ENCODE results near the gene OR7C2. TPM values are rescaled to one million over a fixed set of nuclear protein-coding genes. Genes with fewer than 3 reads are reported as not detected.

Gene OR7C2
- not detected for total RNA-seq
- polyA plus RNA-seq = not detected
- long read RNA-seq, donor 1 = 0 reads
- long read RNA-seq, donor 2 = 0 reads
- long read RNA-seq, donor 3 = 0 reads

DNA sequence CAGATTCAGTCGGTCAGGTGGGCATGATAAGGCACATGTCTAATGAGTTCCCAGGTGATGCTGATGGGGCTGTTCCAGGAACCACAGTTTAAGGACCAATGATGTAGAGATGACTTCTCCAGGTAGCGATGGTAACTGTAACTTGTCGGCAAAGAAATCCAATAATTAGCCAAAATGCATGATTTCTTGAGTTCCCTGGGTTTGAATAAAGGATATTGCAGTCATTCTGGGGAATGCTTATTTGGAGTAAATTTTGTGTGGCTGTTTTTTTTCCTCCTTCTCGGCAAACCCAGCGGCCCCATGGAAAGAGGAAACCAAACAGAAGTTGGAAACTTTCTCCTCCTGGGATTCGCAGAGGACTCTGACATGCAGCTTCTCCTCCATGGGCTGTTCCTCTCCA, at the start of gene OR7C2:
Gene OR7C2 (plus strand): TSS at position 301 of the 400 bp plus-strand sequence. CDS start 0 bp downstream, at position 301.
- no peaks in the 10 kb centered on the region for H3K9me3 ChIP-seq
- no peaks in the 10 kb centered on the region for H3K27me3 ChIP-seq
- no peak for TF ChIP-seq POLR2A (IDR thresholded peaks at IDR 0.05)
- TF ChIP-seq, protein P1, sequence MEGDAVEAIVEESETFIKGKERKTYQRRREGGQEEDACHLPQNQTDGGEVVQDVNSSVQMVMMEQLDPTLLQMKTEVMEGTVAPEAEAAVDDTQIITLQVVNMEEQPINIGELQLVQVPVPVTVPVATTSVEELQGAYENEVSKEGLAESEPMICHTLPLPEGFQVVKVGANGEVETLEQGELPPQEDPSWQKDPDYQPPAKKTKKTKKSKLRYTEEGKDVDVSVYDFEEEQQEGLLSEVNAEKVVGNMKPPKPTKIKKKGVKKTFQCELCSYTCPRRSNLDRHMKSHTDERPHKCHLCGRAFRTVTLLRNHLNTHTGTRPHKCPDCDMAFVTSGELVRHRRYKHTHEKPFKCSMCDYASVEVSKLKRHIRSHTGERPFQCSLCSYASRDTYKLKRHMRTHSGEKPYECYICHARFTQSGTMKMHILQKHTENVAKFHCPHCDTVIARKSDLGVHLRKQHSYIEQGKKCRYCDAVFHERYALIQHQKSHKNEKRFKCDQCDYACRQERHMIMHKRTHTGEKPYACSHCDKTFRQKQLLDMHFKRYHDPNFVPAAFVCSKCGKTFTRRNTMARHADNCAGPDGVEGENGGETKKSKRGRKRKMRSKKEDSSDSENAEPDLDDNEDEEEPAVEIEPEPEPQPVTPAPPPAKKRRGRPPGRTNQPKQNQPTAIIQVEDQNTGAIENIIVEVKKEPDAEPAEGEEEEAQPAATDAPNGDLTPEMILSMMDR (IDR thresholded peaks at IDR 0.05) = no peak
- no peak for TF ChIP-seq EP300 (IDR thresholded peaks at IDR 0.05)
- H3K4me1 ChIP-seq (ENCODE audit: insufficient read depth) = no peaks in the 10 kb centered on the region
- intact Hi-C loops (cut with DNase I) = no loop called here
- DNase-seq = no peak
- H3K36me3 ChIP-seq = no peaks in the 10 kb centered on the region
- H3K27ac ChIP-seq = no peak within 1 kb of the TSS
- no peak within 1 kb of the TSS for H3K4me3 ChIP-seq
- 80 to 83% (median 81%) methylated on average over 6 of the region's 6 CpGs for WGBS, 3 donors

DNA sequence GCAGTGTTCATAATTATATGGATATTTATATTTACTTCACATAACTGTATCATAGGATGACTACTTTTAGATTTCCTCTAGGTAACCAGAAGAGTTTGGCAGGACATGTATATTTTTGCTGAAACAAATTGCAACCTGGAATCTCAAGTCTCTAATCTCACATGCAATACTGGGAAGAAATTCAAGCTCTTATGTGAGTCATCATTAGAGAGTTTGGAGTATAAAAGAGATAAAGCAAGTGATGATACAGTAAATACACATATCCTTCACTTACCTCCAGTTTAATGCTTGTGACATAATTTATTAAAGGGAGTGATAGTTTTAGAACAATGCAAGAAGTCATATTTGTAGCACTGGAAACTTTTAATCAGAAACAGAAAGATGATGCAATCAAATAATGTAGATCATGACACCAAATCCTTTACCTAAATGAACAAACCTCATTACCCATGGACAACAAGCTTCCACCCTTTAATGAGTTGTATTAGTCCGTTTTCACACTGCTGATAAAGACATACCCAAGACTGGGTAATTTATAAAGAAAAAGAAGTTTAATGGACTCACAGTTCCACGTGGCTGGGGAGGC, 39.5 kb upstream of the OR7C2 start:
- TF ChIP-seq POLR2A (IDR thresholded peaks at IDR 0.05) (no peak), EP300 (IDR thresholded peaks at IDR 0.05) (no peak)
- TF ChIP-seq, protein P1 (IDR thresholded peaks at IDR 0.05) = no peak
- no peak for DNase-seq
- no peaks in the 10 kb centered on the region for H3K4me1 ChIP-seq (ENCODE audit: insufficient read depth)
- 8 to 26% (median 19%) methylated on average over 2 of the region's 2 CpGs for WGBS, 3 donors
- intact Hi-C loops (cut with DNase I) = no loop called here
- H3K27me3 ChIP-seq = no peaks in the 10 kb centered on the region
- no peaks in the 10 kb centered on the region for H3K36me3 ChIP-seq
- no peak overlapping the region for H3K27ac ChIP-seq
- no peaks in the 10 kb centered on the region for H3K9me3 ChIP-seq
- no peak overlapping the region for H3K4me3 ChIP-seq

DNA sequence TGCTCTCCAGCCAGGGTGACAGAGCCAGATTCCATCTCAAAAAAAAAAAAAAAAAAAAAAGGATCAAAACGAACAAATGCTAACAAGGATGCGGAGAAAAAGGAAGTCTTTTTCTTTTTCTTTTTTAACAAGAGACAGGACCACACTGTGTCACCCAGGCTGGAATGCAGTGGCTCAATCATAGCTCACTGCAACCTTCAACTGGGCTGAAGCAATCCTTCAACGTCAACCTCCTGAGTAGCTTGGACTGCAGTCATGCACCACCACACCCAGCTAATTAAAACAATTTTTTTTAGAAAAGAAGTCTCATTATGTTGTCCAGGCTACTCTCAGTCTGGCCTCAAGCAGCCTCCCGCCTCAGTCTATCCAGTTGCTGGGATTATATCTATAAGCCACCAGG, 34.6 kb upstream of the OR7C2 start:
- no peaks in the 10 kb centered on the region for H3K4me1 ChIP-seq (ENCODE audit: insufficient read depth)
- TF ChIP-seq, protein P1 (IDR thresholded peaks at IDR 0.05) = no peak
- TF ChIP-seq POLR2A (IDR thresholded peaks at IDR 0.05) (no peak), EP300 (IDR thresholded peaks at IDR 0.05) (no peak)
- H3K4me3 ChIP-seq = no peak overlapping the region
- no peak for DNase-seq
- 72 to 77% (median 73%) methylated on average over 4 of the region's 4 CpGs for WGBS, 3 donors
- H3K9me3 ChIP-seq = no peaks in the 10 kb centered on the region
- intact Hi-C loops (cut with DNase I) = no loop called here
- no peaks in the 10 kb centered on the region for H3K36me3 ChIP-seq
- H3K27me3 ChIP-seq = no peaks in the 10 kb centered on the region
- no peak overlapping the region for H3K27ac ChIP-seq

DNA sequence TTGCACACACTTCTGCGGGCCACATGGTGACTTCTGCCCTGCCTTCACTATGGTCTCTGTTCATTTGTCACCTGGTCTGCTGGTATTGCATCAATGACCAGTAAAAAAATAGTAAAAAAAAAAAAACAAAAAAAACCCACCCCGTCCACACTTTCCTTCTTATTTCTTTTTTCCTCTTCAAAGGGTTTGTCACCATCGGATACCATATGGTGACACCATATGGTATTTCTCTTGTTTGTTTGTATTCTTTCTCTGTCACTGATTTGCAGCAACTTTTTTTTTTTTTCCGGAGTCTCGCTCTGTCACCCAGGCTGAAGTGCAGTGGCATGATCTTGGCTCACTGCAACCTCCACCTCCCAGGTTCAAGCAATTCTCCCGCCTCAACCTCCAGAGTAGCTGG, 26.2 kb upstream of the OR7C2 start:
- no peak for DNase-seq
- Histone ChIP-seq H3K4me3 (no peak overlapping the region), H3K9me3 (no peaks in the 10 kb centered on the region), H3K27me3 (no peaks in the 10 kb centered on the region), H3K36me3 (no peaks in the 10 kb centered on the region), H3K27ac (no peak overlapping the region), H3K4me1 (ENCODE audit: insufficient read depth) (no peaks in the 10 kb centered on the region)
- TF ChIP-seq, protein P1 (IDR thresholded peaks at IDR 0.05) = no peak
- 62 to 71% (median 71%) methylated on average over 6 of the region's 6 CpGs for WGBS, 3 donors
- intact Hi-C loops (cut with DNase I) = no loop called here

Measured in ovary (tissue), 10 donors.